HG03025 (cell line): ENCODE measurements around the gene RSRC1.
"Not testable (repeated sequence)": the region's sequence is repeated elsewhere in the genome, so short reads cannot be mapped to it uniquely, and the experiment has no call there.

Experiments used
- ATAC-seq: cut with Tn5 transposase; IDR thresholded peaks from one replicate; pipeline ENCODE4 v1.9.1; 2021; ENCODE audit warnings: mild to moderate bottlenecking, moderate library complexity; ENCODE audit not compliant: unreplicated experiment, low FRiP score

RSRC1 gene

DNA sequence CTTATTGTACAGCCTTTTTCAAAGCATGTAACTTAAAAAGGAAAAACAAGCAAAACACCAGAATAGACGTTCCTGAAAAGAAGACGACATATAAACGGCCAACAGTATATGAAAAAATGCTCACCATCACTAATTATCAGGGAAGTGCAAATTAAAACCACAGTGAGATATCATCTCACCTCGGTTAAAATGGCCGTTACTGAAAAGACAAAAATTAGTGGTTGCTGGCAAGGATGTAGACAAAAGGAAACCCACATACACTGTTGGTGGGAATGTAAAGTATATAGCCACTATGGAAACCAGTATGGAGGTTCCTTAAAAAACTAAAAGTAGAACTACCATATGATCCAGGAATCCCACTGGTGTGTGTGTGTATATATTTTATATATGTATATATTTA, 396.6 kb downstream of the RSRC1 start:
- no peak for ATAC-seq

DNA sequence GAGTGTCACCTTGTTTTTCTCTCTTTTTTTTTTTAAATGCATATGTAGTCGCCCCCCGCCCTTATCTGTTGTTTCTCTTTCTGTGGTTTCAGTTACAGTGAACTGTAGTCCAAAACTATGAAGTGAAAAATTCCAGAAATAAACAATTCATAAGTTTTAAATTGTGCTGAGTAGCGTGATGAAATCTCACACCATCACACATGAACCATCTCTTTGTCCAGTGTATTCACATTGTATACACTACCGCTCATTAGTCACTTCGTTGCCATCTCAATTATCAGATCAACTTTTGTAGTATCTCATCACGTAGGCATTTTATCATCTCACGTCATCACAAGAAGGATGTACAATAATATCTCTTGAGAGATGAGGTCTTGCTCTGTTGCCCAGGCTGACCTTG, 398.6 kb downstream of the RSRC1 start:
- no peak for ATAC-seq

DNA sequence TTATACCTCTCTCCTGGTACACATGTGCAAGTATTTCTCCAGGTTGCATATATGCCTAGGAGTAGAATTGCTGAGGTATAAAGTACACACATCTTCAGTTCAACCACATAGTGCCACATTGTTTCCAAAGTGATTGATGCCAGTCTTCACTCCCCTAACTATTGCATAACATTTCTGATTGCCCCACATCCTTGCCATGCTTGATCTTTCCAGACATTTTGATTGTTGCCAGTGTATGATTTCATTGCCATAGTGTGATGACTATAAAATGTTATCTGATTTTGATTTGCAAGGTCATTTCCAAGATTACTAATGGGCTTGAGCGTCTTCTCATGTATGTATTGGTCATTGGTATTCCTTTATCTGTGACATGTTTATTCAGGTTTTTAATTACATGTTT, 400.0 kb downstream of the RSRC1 start:
- ATAC-seq: no peak

DNA sequence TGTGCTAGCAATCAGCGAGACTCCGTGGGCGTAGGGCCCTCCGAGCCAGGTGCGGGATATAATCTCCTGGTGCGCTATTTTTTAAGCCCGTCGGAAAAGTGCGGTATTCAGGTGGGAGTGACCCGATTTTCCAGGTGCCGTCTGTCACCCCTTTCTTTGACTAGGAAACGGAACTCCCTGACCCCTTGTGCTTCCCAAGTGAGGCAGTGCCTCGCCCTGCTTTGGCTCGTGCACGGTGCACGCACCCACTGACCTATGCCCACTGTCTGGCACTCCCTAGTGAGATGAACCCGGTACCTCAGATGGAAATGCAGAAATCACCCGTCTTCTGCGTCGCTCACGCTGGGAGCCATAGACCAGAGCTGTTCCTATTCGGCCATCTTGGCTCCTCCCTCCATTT, 406.8 kb downstream of the RSRC1 start:
- not testable (repeated sequence) for ATAC-seq

DNA sequence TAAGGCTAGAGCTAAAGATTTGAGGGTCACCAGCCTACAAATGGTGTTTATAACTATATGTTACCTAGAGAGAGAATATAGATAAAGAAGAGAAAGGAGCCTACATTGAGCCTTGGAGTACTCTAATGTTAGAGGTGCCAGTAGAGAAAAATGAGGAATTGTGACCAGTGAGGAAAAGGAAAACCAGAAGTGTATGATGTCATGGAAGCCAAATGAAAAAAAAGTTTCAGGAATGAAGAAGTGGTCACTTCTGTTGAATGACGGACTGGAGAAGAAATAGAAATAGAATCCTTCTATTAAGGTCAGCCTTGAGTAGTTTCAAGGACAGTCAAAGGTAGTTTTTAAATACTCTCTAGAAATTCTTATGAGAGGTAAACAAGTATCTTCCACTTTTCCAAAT, 409.9 kb downstream of the RSRC1 start:
- ATAC-seq: no peak

DNA sequence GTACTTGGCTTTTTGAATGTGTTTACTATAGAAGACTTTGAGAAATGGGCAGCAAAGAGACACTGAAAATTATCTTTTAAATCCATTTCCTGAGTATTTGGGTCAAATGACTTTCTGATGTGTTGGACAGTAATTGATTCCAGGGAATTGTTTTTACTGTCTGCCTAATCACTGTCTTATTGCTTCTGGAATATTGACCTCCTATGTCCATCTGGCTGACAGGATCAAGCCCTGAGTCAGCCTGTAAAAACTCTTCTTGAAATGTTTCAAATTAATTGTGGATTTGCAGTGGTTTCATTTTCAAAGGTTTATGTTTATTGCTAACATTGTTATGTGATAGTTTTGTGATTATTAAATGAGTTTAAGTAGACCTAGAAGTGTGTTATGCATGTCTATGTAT, 410.5 kb downstream of the RSRC1 start:
- ATAC-seq: no peak

DNA sequence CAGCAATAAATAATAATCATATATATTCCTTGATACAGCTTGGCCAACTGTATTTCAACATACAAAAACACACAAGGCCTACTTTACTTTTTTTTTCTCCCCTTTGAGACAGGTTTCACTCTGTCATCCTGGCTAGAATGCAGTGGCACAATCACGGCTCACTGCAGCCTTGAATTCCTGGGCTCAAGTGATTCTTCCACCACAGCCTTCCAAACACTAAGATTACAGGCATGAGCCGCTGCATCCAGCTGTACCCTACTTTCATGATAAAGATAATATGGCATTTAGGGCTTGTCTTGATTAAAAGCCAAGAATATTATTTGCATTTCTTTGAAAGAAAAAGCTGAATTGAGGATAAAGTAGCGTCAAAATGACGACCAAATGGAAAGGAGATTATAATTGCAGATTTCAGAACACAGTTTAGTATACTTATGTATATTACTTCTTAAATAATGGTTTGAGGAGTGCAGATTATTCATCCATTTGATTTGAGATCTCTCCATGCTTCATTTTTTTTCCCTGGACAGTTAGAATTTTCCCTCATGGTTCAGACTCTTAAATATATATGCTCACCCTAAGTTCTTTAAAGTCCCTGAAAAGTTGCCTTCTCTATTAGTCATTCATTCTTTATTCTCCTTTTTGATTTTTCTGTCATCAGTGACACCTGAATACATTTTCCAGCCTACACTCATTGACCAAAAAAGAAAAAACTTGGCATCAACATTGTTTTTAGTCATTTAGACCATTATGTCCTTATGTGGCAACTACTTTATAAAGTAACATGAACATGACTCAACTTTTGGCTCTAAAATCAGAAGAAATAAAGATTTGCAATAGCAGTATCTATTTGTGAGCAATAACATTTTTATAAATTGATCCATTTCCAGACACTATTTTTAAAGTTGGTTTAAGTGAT, 412.6 kb downstream of the RSRC1 start:
- ATAC-seq: no peak

DNA sequence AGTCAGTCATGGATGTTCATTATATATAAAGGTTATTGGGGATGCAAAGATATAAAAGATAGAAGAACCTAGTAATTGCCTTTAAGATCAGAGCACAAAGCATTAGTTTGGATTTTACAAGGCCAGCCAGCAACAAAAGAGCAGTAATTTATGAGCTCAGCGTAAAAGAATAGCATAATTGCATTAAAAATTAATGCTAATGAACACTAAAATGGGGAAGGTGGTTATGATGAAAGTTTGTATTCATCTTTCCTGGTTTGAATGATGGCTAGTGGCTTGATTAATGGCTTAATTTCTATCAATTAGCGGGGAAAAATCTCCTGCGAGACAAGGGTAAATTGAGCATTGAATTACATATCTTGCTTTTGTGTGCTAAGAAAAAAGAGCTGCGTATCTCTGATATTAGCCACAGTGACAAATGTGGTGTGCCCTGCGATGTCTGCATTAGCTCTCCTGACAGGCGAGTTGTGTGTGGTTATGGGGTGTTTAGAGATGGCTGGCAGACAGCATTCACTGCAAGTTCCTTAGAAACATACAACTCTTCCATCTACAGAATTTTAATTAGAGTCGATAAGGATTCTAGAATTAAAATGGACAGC, 418.3 kb downstream of the RSRC1 start:
- ATAC-seq: no peak

DNA sequence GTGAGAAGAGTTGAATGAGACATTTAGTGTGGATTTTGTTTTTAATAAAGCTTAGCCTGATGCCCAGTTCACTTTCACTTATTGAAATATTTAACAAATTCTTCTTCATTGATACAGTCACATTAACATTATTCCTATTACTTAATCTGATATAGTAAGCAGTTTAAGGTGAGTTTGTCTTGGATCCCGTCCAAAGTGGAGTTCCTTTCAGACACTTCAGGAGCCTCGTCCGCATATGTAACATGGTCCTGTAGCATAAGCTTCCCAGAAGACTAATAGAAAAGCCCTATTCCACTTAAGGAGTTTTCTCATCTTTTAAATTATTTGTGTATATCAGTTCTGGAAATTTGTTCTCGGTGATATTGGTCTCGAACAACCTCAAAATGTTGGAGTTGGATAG, 421.4 kb downstream of the RSRC1 start:
- no peak for ATAC-seq

DNA sequence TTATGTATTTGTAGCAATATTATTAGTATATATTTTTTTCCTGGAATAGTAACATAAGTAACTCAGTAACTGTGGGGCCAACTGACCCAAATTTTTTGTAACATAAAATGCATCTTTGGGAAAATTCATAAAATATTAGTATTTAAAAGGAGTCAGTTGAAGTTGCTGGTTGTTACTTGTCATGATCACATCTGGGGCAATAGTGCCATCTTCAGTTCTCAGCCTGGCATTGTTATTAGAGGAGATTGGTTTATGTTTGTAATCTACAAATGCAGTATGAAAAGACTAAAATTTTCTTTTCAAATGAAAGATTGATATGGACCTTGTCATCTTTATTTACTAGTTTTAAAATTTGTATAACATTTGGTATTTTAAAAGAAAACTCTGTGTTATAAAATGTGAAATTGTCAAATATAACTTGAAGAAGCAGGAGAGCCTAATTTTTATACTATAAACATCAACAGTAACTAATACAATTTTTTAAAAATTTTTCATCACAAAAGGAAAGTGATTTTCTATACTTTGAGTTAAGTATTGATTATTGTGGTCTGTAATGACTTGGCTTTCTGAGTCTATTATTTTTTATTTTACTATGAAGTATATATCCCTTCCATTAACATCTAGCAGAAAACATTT, 422.3 kb downstream of the RSRC1 start:
- no peak for ATAC-seq

DNA sequence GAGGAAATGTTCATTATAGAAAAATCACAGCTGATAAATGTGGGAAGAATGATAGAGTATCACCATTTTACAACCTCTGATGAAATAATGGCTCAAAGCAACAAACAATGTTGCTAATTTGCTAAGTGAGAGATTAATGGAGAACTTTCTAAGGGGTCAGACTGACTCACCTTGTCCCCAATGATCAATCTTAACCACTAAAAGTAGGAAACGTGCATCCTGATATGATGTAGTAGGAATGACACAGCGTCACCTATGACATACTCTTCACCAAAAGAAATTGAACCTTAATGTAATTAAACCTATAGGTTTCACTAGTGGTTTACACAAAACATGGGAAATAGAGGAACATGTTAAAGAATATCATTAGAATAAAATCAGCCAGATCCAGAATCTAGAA, 426.0 kb downstream of the RSRC1 start:
- ATAC-seq: no peak

DNA sequence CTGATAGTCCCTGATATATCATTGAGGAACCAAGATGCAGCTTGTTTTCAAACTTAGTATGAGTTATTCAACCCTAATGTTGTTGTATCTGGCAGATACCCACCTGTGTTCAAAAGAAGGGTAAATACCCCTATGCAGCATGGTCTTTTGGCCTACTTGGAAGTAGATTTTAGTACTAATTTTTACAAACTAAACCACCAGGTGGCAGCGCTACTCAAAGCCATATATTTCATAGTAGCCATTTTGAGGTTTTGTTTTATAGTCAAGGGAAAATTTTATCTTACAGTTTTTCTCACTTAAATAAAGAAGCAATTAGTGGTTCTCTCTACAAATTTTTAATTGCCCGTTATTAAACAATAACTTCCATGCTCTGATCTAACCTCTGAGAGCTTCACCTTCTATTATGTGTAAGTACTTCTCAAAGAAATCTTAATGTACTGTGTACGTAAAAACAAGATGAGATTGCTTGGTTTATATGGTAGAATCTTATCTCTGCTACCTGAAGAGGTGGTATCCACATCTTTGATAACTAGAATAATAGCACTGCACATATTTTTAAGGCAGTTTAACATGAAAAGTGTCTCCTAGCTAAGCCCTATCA, 429.6 kb downstream of the RSRC1 start:
- no peak for ATAC-seq

DNA sequence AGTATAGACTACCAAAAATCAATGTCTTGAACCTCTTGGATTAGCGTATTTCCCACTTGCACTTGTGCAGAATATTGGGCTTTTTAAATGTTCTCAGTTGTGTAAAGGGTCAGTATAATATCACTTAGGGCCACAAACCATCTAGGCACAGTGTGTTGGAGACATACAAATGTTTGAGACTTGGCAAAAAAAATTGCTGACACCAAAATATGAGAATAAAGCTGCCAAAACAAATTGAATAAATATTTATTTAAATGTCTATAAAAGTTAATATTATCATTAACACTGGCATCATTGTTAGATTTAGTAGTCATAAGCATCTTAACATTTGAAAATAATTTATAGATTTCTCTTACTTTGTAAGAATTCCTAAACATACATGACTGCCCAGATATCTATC, 430.2 kb downstream of the RSRC1 start:
- ATAC-seq: no peak

DNA sequence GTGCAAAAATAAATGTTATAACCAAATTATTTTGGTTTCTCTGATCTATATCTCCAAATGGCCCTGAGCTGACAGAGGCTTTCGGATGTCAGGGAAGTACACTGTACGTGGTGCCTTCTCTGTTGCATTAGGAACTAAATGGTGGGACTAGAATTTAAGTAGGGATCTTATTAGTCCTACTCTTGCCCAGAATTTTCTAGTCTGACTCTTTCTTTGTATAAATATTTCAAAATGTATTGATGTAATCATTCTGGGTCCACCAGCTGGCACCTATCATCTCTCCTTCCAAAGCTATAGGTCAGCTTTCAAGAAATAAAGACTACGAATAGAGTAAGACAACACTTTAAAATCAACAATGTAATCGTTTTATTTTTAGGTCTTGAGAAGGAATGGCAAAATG, 438.8 kb downstream of the RSRC1 start:
- ATAC-seq: no peak

DNA sequence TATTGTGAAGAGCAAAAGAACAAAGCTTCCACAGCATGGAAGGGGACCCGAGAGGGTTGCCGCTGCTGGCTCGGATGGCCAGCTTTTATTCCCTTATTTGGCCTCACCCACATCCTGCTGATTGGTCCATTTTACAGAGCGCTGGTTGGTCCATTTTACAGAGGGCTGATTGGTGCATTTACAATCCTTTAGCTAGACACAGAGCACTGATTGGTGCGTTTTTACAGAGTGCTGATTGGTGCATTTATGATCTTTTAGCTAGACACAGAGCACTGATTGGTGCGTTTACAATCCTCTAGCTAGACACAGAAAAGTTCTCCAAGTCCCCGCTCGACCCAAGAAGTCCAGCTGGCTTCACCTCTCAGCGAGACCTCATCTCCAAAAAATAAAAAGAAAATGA, 440.0 kb downstream of the RSRC1 start:
- not testable (repeated sequence) for ATAC-seq

DNA sequence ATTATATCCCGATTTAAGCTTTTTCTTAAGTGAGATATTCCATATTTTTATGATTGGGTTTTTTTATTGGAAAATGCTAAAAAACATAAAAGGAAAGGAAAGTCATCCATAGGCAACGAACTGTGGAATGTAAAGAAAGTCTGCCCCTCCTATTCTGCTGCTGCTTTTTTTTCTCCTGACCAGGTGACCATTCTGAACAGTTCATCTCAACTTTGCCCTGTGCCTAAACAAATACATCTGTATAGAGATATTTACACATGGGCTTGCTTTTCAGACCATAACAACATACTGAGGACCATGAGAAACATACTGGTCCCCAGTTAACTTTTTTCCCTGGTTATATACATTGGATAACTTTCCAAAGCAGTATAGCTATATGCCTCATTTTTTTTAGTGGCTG, 442.2 kb downstream of the RSRC1 start:
- ATAC-seq: no peak

DNA sequence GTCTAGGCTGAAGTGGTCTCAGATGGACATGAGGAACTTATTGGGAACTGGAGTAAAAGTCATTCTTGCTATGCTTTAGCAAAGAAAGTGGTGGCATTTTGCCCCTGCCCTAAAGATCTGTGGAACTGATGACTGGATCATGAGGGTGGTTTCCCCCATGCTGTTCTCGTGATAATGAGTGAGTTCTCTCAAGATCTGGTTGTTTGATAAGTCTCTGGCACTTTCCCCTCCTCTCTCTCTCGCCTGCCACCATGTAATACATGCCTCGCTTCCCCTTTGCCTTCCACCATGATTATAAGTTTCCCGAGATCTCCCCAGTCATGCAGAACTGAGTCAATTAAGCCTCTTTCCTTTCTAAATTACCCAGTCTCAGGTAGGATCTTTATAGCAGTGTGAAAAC, 449.6 kb downstream of the RSRC1 start:
- ATAC-seq: no peak

DNA sequence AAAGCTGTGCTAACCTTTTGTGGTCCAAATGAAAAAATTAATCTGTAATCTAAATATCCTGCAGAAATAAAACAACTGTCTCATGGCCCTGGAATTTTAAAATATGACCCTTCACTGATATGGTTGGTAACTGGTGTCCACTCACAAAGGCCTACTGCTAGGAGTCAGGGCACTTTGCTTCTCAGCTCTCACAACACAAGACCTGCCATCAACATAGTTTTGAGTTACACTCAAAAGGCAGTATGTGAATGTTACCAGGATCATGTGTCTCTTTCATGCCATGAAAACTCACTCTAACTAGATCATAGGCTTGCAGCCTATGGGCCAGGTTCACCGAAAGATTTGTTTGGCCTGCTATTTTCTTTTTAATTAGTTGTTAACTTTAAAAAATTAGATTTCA, 451.1 kb downstream of the RSRC1 start:
- ATAC-seq: no peak

DNA sequence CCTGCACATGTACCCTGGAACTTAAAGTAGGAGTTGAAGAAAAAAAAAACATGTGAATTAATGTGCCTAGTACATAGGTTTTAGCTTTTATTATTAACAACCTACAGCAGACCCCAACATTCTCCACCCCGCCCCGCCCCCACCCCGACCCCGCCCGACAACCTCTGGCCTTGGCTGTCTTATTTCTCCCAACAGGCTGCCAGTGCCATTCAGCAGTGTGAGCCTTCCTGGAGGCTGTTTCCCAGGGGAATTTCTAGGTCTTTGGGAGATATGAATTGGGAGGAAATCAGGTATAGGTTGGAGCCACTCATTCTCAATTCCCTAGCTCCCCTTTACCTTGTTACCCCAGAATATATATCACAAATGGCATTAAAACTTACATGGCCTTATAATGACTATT, 452.8 kb downstream of the RSRC1 start:
- no peak for ATAC-seq

DNA sequence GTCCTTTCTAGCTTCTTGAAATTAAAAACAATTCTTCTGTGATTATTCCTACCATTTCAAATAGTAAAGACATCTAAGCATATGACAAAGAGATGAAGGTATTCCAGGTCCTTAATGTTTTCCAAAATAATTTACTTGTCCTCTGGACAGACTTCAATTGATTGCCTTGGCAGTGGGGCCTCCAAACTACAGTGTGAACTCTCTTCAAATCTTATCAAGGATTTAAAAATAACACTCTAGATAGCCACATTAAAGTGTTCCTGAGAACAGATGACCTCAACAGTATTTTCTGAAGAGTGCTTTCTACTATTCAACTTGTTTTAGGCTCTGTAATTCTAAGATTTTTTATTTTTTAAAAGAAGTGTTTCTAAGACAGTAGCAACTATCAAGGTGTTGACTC, 453.2 kb downstream of the RSRC1 start:
- ATAC-seq: no peak

DNA sequence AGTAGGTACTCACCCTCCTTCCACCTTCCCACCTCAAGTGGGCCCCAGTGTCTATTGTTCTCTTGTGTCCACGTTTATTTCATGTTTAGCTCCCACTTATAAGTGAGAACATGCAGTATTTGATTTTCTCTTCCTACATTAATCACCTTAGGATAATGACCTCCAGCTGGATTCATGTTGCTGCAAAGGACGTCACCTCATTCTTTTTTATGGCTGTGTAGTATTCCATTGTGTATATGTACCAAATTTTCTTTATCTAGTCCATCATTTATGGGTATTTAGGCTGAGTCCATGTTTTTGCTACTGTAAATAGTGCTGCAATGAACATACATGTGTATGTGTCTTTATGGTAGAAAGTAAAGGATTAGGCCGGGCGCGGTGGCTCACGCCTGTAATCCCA, 455.2 kb downstream of the RSRC1 start:
- no peak for ATAC-seq
